Prostate gland (tissue), 2 donors: ENCODE data around the gene COL1A1.

Source experiments
- POLR2AphosphoS5 ChIP-seq: sonication (generic); formaldehyde crosslinking; IDR thresholded peaks from one replicate; pipeline ENCODE4 v1.6.1; 2017; ENCODE audit warnings: antibody characterized with exemption
- TF ChIP-seq, protein P1 (sequence below), 4 experiments: fragments of 200-600 bp in 2 of 4; fragments of 450-650 bp in 2 of 4; sonication (generic) in 2 of 4; IDR thresholded peaks; 1 replicate in 3 of 4; 2 replicates in 1 of 4; pipeline ENCODE4 v1.5.1; 2016 to 2019; ENCODE audit warnings: antibody characterized with exemption in 4 of 4, mild to moderate bottlenecking in 2 of 4, moderate library complexity in 2 of 4

DNA sequence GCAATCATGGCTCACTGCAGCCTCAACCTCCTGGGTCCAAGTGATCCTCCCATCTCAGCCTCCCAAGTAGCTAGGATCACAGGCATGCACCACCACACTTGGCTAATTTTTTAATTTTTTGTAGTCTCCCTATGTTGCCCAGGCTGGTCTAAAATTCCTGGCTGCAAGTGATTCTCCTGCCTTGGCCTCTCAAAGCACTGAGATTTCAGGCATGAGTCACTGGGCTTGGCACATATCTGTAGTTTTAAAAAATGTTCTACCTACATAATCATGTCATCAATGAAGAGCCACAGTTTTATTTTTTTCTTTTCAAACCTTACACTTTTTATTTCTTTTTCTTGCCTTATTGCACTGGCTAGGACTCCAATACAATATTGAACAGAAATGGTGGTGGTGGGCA, 33.1 kb upstream of the COL1A1 start:
- TF ChIP-seq, protein P1, sequence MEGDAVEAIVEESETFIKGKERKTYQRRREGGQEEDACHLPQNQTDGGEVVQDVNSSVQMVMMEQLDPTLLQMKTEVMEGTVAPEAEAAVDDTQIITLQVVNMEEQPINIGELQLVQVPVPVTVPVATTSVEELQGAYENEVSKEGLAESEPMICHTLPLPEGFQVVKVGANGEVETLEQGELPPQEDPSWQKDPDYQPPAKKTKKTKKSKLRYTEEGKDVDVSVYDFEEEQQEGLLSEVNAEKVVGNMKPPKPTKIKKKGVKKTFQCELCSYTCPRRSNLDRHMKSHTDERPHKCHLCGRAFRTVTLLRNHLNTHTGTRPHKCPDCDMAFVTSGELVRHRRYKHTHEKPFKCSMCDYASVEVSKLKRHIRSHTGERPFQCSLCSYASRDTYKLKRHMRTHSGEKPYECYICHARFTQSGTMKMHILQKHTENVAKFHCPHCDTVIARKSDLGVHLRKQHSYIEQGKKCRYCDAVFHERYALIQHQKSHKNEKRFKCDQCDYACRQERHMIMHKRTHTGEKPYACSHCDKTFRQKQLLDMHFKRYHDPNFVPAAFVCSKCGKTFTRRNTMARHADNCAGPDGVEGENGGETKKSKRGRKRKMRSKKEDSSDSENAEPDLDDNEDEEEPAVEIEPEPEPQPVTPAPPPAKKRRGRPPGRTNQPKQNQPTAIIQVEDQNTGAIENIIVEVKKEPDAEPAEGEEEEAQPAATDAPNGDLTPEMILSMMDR (IDR thresholded peaks at IDR 0.05): no peak
- no peak for TF ChIP-seq POLR2AphosphoS5
